ENCODE data around the gene MACO1.

The MACO1 gene

GRCh38 chr1:25500694-25501093 is 70.0 kb downstream of the MACO1 start:
- no peak overlapping the region for H3K4me3 ChIP-seq (ENCODE audit: low read length in 2 of 2)
- WGBS, 2 donors (ENCODE audit: extremely low coverage in 2 of 2, insufficient read length in 2 of 2, insufficient replicate concordance in 1 of 2), result no CpG with 5 or more reads among the region's 1 CpG
- H3K23ac ChIP-seq (ENCODE audit: low read depth, low read length, poor library complexity), result no peak overlapping the region
- H3K79me1 ChIP-seq (ENCODE audit: low read depth, low read length), result no peaks in the 10 kb centered on the region
- no peak overlapping the region for H4K91ac ChIP-seq (ENCODE audit: low read depth, low read length, poor library complexity)
- H2AK5ac ChIP-seq (ENCODE audit: low read depth, low read length), result no peak overlapping the region
- no peak overlapping the region for H3K18ac ChIP-seq (ENCODE audit: low read length)
- H2BK12ac ChIP-seq (ENCODE audit: low read length), result no peak overlapping the region
- no peak overlapping the region for H3K9ac ChIP-seq (ENCODE audit: low read depth, low read length, poor library complexity)
- H3K4me2 ChIP-seq (ENCODE audit: insufficient read depth, low read length, poor library complexity, severe bottlenecking), result no peak overlapping the region
- H3K36me3 ChIP-seq (replicated peaks in 1 of 2; ENCODE audit: control insufficient read depth in 2 of 2, insufficient read depth in 2 of 2, low read length in 2 of 2), result peaks cover 7 to 45% of the 10 kb centered on the region in 2 donors
- no peak overlapping the region for H2AFZ ChIP-seq (ENCODE audit: low read length)
- no peak overlapping the region for H3K14ac ChIP-seq (ENCODE audit: low read length)
- H3K27me3 ChIP-seq (ENCODE audit: control insufficient read depth in 3 of 3, insufficient read depth in 3 of 3, low read depth in 1 of 3, low read length in 3 of 3), result no peaks in the 10 kb centered on the region
- no peaks in the 10 kb centered on the region for H3K9me3 ChIP-seq (replicated peaks in 1 of 2; ENCODE audit: control insufficient read depth in 2 of 2, insufficient read depth in 1 of 2, low read depth in 1 of 2, low read length in 2 of 2)
- H4K8ac ChIP-seq (ENCODE audit: low read depth, low read length), result no peak overlapping the region
- H2BK120ac ChIP-seq (ENCODE audit: low read depth, low read length), result no peak overlapping the region
- no peaks in the 10 kb centered on the region for H3K4me1 ChIP-seq (ENCODE audit: control insufficient read depth in 2 of 2, insufficient read depth in 1 of 2, low read depth in 1 of 2, low read length in 2 of 2)
- DNase-seq (ENCODE audit: low spot score), result no peak
- no peak overlapping the region for H2BK15ac ChIP-seq (ENCODE audit: low read length)
- H2BK5ac ChIP-seq (ENCODE audit: low read length), result no peak overlapping the region
- no peak overlapping the region for H3K27ac ChIP-seq (replicated peaks; ENCODE audit: low read length)
- no peak overlapping the region for H3K4ac ChIP-seq (ENCODE audit: low read length)

GRCh38 chr1:25501235-25502058 is 70.8 kb downstream of the MACO1 start:
- H2BK15ac ChIP-seq (ENCODE audit: low read length), result no peak overlapping the region
- H3K4me1 ChIP-seq (ENCODE audit: control insufficient read depth in 2 of 2, insufficient read depth in 1 of 2, low read depth in 1 of 2, low read length in 2 of 2), result peaks cover 2 to 4% of the 10 kb centered on the region in 2 donors
- no peak overlapping the region for H2AFZ ChIP-seq (ENCODE audit: low read length)
- no peak overlapping the region for H3K4me3 ChIP-seq (ENCODE audit: low read length in 2 of 2)
- H3K9me3 ChIP-seq (replicated peaks in 1 of 2; ENCODE audit: control insufficient read depth in 2 of 2, insufficient read depth in 1 of 2, low read depth in 1 of 2, low read length in 2 of 2), result peaks cover 0 to 3% of the 10 kb centered on the region in 2 donors
- no peak overlapping the region for H3K18ac ChIP-seq (ENCODE audit: low read length)
- H2AK5ac ChIP-seq (ENCODE audit: low read depth, low read length), result no peak overlapping the region
- H3K23ac ChIP-seq (ENCODE audit: low read depth, low read length, poor library complexity), result no peak overlapping the region
- H3K27ac ChIP-seq (replicated peaks; ENCODE audit: low read length), result no peak overlapping the region
- no peak overlapping the region for H3K9ac ChIP-seq (ENCODE audit: low read depth, low read length, poor library complexity)
- no peak overlapping the region for H4K91ac ChIP-seq (ENCODE audit: low read depth, low read length, poor library complexity)
- no peak overlapping the region for H4K8ac ChIP-seq (ENCODE audit: low read depth, low read length)
- no CpG with 5 or more reads among the region's 7 CpGs for WGBS, 2 donors (ENCODE audit: extremely low coverage in 2 of 2, insufficient read length in 2 of 2, insufficient replicate concordance in 1 of 2)
- H3K4ac ChIP-seq (ENCODE audit: low read length), result no peak overlapping the region
- H2BK5ac ChIP-seq (ENCODE audit: low read length), result no peak overlapping the region
- no peak overlapping the region for H3K4me2 ChIP-seq (ENCODE audit: insufficient read depth, low read length, poor library complexity, severe bottlenecking)
- H2BK120ac ChIP-seq (ENCODE audit: low read depth, low read length), result no peak overlapping the region
- H3K79me1 ChIP-seq (ENCODE audit: low read depth, low read length), result no peaks in the 10 kb centered on the region
- H3K14ac ChIP-seq (ENCODE audit: low read length), result no peak overlapping the region
- peaks cover 7 to 38% of the 10 kb centered on the region in 2 donors for H3K36me3 ChIP-seq (replicated peaks in 1 of 2; ENCODE audit: control insufficient read depth in 2 of 2, insufficient read depth in 2 of 2, low read length in 2 of 2)
- no peak for DNase-seq (ENCODE audit: low spot score)
- no peak overlapping the region for H2BK12ac ChIP-seq (ENCODE audit: low read length)
- no peaks in the 10 kb centered on the region for H3K27me3 ChIP-seq (ENCODE audit: control insufficient read depth in 3 of 3, insufficient read depth in 3 of 3, low read depth in 1 of 3, low read length in 3 of 3)

- Histone ChIP-seq H4K91ac (ENCODE audit: low read depth, low read length, poor library complexity) (no peak overlapping the region), H3K9ac (ENCODE audit: low read depth, low read length, poor library complexity) (no peak overlapping the region), H3K27ac (replicated peaks; ENCODE audit: low read length) (no peak overlapping the region), H4K8ac (ENCODE audit: low read depth, low read length) (no peak overlapping the region), H3K4me3 (ENCODE audit: low read length in 2 of 2) (no peak overlapping the region), H3K14ac (ENCODE audit: low read length) (no peak overlapping the region), H3K18ac (ENCODE audit: low read length) (no peak overlapping the region), H3K79me1 (ENCODE audit: low read depth, low read length) (no peaks in the 10 kb centered on the region), H2BK12ac (ENCODE audit: low read length) (no peak overlapping the region), H2BK5ac (ENCODE audit: low read length) (no peak overlapping the region), H3K27me3 (ENCODE audit: control insufficient read depth in 3 of 3, insufficient read depth in 3 of 3, low read depth in 1 of 3, low read length in 3 of 3) (no peaks in the 10 kb centered on the region), H3K23ac (ENCODE audit: low read depth, low read length, poor library complexity) (no peak overlapping the region), H2AFZ (ENCODE audit: low read length) (no peak overlapping the region), H3K4me2 (ENCODE audit: insufficient read depth, low read length, poor library complexity, severe bottlenecking) (no peak overlapping the region), H3K4me1 (ENCODE audit: control insufficient read depth in 2 of 2, insufficient read depth in 1 of 2, low read depth in 1 of 2, low read length in 2 of 2) (peaks cover 4% of the 10 kb centered on the region in 2 donors), H2BK15ac (ENCODE audit: low read length) (no peak overlapping the region), H3K9me3 (replicated peaks in 1 of 2; ENCODE audit: control insufficient read depth in 2 of 2, insufficient read depth in 1 of 2, low read depth in 1 of 2, low read length in 2 of 2) (peaks cover 0 to 3% of the 10 kb centered on the region in 2 donors), H3K4ac (ENCODE audit: low read length) (no peak overlapping the region), H3K36me3 (replicated peaks in 1 of 2; ENCODE audit: control insufficient read depth in 2 of 2, insufficient read depth in 2 of 2, low read length in 2 of 2) (peaks cover 2 to 26% of the 10 kb centered on the region in 2 donors), H2BK120ac (ENCODE audit: low read depth, low read length) (no peak overlapping the region), H2AK5ac (ENCODE audit: low read depth, low read length) (no peak overlapping the region)
- no CpG with 5 or more reads among the region's 4 CpGs for WGBS, 2 donors (ENCODE audit: extremely low coverage in 2 of 2, insufficient read length in 2 of 2, insufficient replicate concordance in 1 of 2)
- DNase-seq (ENCODE audit: low spot score), result no peak
These were observed 72.3 kb downstream of the MACO1 start for GRCh38 chr1:25502957-25503356.

GRCh38 chr1:25503551-25504426 is 73.1 kb downstream of the MACO1 start:
- Histone ChIP-seq H2AFZ (ENCODE audit: low read length) (no peak overlapping the region), H3K4me1 (ENCODE audit: control insufficient read depth in 2 of 2, insufficient read depth in 1 of 2, low read depth in 1 of 2, low read length in 2 of 2) (peaks cover 4% of the 10 kb centered on the region in 2 donors), H3K9ac (ENCODE audit: low read depth, low read length, poor library complexity) (no peak overlapping the region), H3K4ac (ENCODE audit: low read length) (no peak overlapping the region), H2AK5ac (ENCODE audit: low read depth, low read length) (peak overlapping the region; percentile 84), H2BK12ac (ENCODE audit: low read length) (no peak overlapping the region), H3K4me3 (ENCODE audit: low read length in 2 of 2) (no peak overlapping the region), H3K14ac (ENCODE audit: low read length) (no peak overlapping the region), H3K23ac (ENCODE audit: low read depth, low read length, poor library complexity) (no peak overlapping the region), H3K36me3 (replicated peaks in 1 of 2; ENCODE audit: control insufficient read depth in 2 of 2, insufficient read depth in 2 of 2, low read length in 2 of 2) (peaks cover 0 to 18% of the 10 kb centered on the region in 2 donors), H4K8ac (ENCODE audit: low read depth, low read length) (no peak overlapping the region), H2BK120ac (ENCODE audit: low read depth, low read length) (no peak overlapping the region), H3K79me1 (ENCODE audit: low read depth, low read length) (no peaks in the 10 kb centered on the region), H3K18ac (ENCODE audit: low read length) (peak overlapping the region; percentile 38), H3K27ac (replicated peaks; ENCODE audit: low read length) (no peak overlapping the region), H2BK15ac (ENCODE audit: low read length) (no peak overlapping the region), H3K9me3 (replicated peaks in 1 of 2; ENCODE audit: control insufficient read depth in 2 of 2, insufficient read depth in 1 of 2, low read depth in 1 of 2, low read length in 2 of 2) (peaks cover 0 to 3% of the 10 kb centered on the region in 2 donors), H3K27me3 (ENCODE audit: control insufficient read depth in 3 of 3, insufficient read depth in 3 of 3, low read depth in 1 of 3, low read length in 3 of 3) (no peaks in the 10 kb centered on the region), H3K4me2 (ENCODE audit: insufficient read depth, low read length, poor library complexity, severe bottlenecking) (no peak overlapping the region), H2BK5ac (ENCODE audit: low read length) (no peak overlapping the region), H4K91ac (ENCODE audit: low read depth, low read length, poor library complexity) (no peak overlapping the region)
- DNase-seq (ENCODE audit: low spot score), result no peak
- no CpG with 5 or more reads among the region's 12 CpGs for WGBS, 2 donors (ENCODE audit: extremely low coverage in 2 of 2, insufficient read length in 2 of 2, insufficient replicate concordance in 1 of 2)
